ENCODE data around the gene BPNT1.
"Not testable (repeated sequence)": the region's sequence is repeated elsewhere in the genome, so short reads cannot be mapped to it uniquely, and the experiment has no call there.

BPNT1 gene

GRCh38 chr1:220077887-220078286 lies 11.7 kb downstream of the BPNT1 start:
- no peak for DNase-seq (ENCODE audit: low read depth in 3 of 3)

GRCh38 chr1:220076861-220077762 lies 12.5 kb downstream of the BPNT1 start:
- no peak for DNase-seq (ENCODE audit: low read depth in 3 of 3)

- DNase-seq (ENCODE audit: low read depth in 3 of 3) = no peak
Measured at GRCh38 chr1:220067269-220068204, 22.1 kb downstream of the BPNT1 start.

GRCh38 chr1:220062629-220063028 lies 27.0 kb downstream of the BPNT1 start:
- no peak for DNase-seq (ENCODE audit: low read depth in 3 of 3)

- DNase-seq (ENCODE audit: low read depth in 3 of 3) = no peak
Measured at GRCh38 chr1:220060876-220061275, 28.7 kb downstream of the BPNT1 start.

- no peak for DNase-seq (ENCODE audit: low read depth in 3 of 3)
Measured at GRCh38 chr1:220056374-220056773, 33.2 kb downstream of the BPNT1 start.

- peak; percentile 76 to 90 (median 88) for DNase-seq (ENCODE audit: low read depth in 3 of 3)
Measured at GRCh38 chr1:220046052-220046930, 43.3 kb downstream of the BPNT1 start, which contains the start of gene EPRS1. TSS of gene EPRS1 (minus strand) at chr1:220046505. CDS start at chr1:220046388, 117 bp downstream.

GRCh38 chr1:220045356-220046051 lies 44.1 kb downstream of the BPNT1 start:
- no peak for DNase-seq (ENCODE audit: low read depth in 3 of 3)

- no peak for DNase-seq (ENCODE audit: low read depth in 3 of 3)
Measured at GRCh38 chr1:220044678-220045355, 44.8 kb downstream of the BPNT1 start.

- DNase-seq (ENCODE audit: low read depth in 3 of 3) = no peak
Measured at GRCh38 chr1:220043646-220044045, 45.9 kb downstream of the BPNT1 start.

- no peak for DNase-seq (ENCODE audit: low read depth in 3 of 3)
Measured at GRCh38 chr1:220040028-220040596, 49.5 kb downstream of the BPNT1 start.

GRCh38 chr1:220038640-220039039 lies 50.9 kb downstream of the BPNT1 start:
- no peak for DNase-seq (ENCODE audit: low read depth in 3 of 3)

GRCh38 chr1:220037810-220038209 lies 51.8 kb downstream of the BPNT1 start:
- not testable (repeated sequence) for DNase-seq (ENCODE audit: low read depth in 3 of 3)

- DNase-seq (ENCODE audit: low read depth in 3 of 3) = no peak
Measured at GRCh38 chr1:220032911-220033310, 56.7 kb downstream of the BPNT1 start.

- no peak for DNase-seq (ENCODE audit: low read depth in 3 of 3)
Measured at GRCh38 chr1:220031287-220031686, 58.3 kb downstream of the BPNT1 start.

GRCh38 chr1:220028346-220028895 lies 61.2 kb downstream of the BPNT1 start:
- DNase-seq (ENCODE audit: low read depth in 3 of 3) = no peak

- no peak for DNase-seq (ENCODE audit: low read depth in 3 of 3)
Measured at GRCh38 chr1:220019071-220019470, 70.5 kb downstream of the BPNT1 start.

GRCh38 chr1:220013497-220013896 lies 76.1 kb downstream of the BPNT1 start:
- no peak for DNase-seq (ENCODE audit: low read depth in 3 of 3)

GRCh38 chr1:220012259-220012658 lies 77.3 kb downstream of the BPNT1 start:
- DNase-seq (ENCODE audit: low read depth in 3 of 3) = no peak

All from stimulated activated CD4-positive, alpha-beta T cell treated with anti-CD3 and anti-CD28 coated beads, TNF-alpha, amount 100 ng/mL, for 4 hours (primary cell).